HepG2 (cell line): ENCODE data around the gene PRR30. TPM values are rescaled to one million over a fixed set of nuclear protein-coding genes. Genes with fewer than 3 reads are reported as not detected.

Experiments
- ARNTL ChIP-seq: sonication (generic); formaldehyde crosslinking; IDR thresholded peaks from 2 replicates; pipeline ENCODE4 v1.4.0; 2020; ENCODE audit warnings: mild to moderate bottlenecking, missing genetic modification reagents
- CREB1 ChIP-seq, 2 experiments: fragments of 450-650 bp in 1 of 2; IDR thresholded peaks; 2 replicates each; pipeline ENCODE4 v1.6.1; 2016 to 2017; ENCODE audit warnings: control low read depth in 1 of 2, mild to moderate bottlenecking in 1 of 2, missing compliant biosample characterization in 1 of 2, missing genetic modification characterization in 1 of 2
- ISX ChIP-seq: sonication (generic); formaldehyde crosslinking; conservative IDR thresholded peaks from 2 replicates; pipeline ENCODE4 v1.5.0; 2020; ENCODE audit warnings: missing genetic modification reagents
- NFRKB ChIP-seq: fragments of 450-650 bp; IDR thresholded peaks from 2 replicates; pipeline ENCODE4 v1.6.1; 2017
- SMARCE1 ChIP-seq: fragments of 450-650 bp; IDR thresholded peaks from 2 replicates; pipeline ENCODE4 v1.6.1; 2017; ENCODE audit warnings: borderline replicate concordance
- ZNF33B ChIP-seq: sonication (generic); formaldehyde crosslinking; IDR thresholded peaks from 2 replicates; pipeline ENCODE4 v1.5.1; 2020; ENCODE audit warnings: mild to moderate bottlenecking, missing genetic modification reagents
- ZNF570 ChIP-seq: sonication (generic); formaldehyde crosslinking; IDR thresholded peaks from 2 replicates; pipeline ENCODE4 v1.4.0; 2020; ENCODE audit warnings: mild to moderate bottlenecking, missing genetic modification reagents, borderline replicate concordance
- ZNF891 ChIP-seq: sonication (generic); formaldehyde crosslinking; IDR thresholded peaks from 2 replicates; pipeline ENCODE4 v1.5.0; 2020; ENCODE audit warnings: mild to moderate bottlenecking, missing genetic modification reagents
- polyA plus RNA-seq, 8 experiments: library from polyadenylated mRNA; depleted of rRNA in 3 of 8; stranded (reverse) in 7 of 8; unstranded in 1 of 8; fragments of >200 nt; fragmentation: Illumina TruSeq in 4 of 8; extraction: Trizol in 4 of 8; gene quantifications; 2 replicates each; pipeline versions ENCODE4 v1.2.1 to v1.2.3, GENCODE V29; 2011 to 2016; ENCODE audit warnings: low read depth in 4 of 8, missing spikeins in 1 of 8, mixed read lengths in 1 of 8; ENCODE audit not compliant: insufficient read depth in 1 of 8
- total RNA-seq, 5 experiments: library from RNA; depleted of rRNA; stranded (reverse); fragments of >200 nt; fragmentation: Illumina TruSeq; extraction: Trizol; gene quantifications; 2 replicates each; pipeline ENCODE4 v1.2.3, GENCODE V29; 2016; ENCODE audit warnings: low read depth in 1 of 5
- TF ChIP-seq, protein P1 (sequence below): sonication (generic); formaldehyde crosslinking; IDR thresholded peaks from 2 replicates; pipeline ENCODE4 v1.4.0; 2020; ENCODE audit warnings: missing genetic modification reagents
- TF ChIP-seq, protein P2 (sequence below): IDR thresholded peaks from 2 replicates; pipeline ENCODE4 v1.6.1; 2012; ENCODE audit warnings: low read depth, low read length, improper control_type of control experiment
- TF ChIP-seq, protein P3 (sequence below): sonication (generic); formaldehyde crosslinking; IDR thresholded peaks from 2 replicates; pipeline ENCODE4 v1.9.0; 2021; ENCODE audit warnings: mild to moderate bottlenecking, missing genetic modification reagents
- TF ChIP-seq, protein P4 (sequence below): IDR thresholded peaks from 2 replicates; pipeline ENCODE4 v1.4.0; 2020; ENCODE audit warnings: mild to moderate bottlenecking, missing genetic modification reagents
- TF ChIP-seq, protein P5 (sequence below): sonication (generic); formaldehyde crosslinking; IDR thresholded peaks from 2 replicates; pipeline ENCODE4 v1.4.0; 2020; ENCODE audit warnings: missing genetic modification reagents

The PRR30 gene
- total and polyA plus RNA-seq, 2 of the 13 experiments (the other 11 are each of a cell fraction or from before 2014, with no cell fraction given): not detected

DNA sequence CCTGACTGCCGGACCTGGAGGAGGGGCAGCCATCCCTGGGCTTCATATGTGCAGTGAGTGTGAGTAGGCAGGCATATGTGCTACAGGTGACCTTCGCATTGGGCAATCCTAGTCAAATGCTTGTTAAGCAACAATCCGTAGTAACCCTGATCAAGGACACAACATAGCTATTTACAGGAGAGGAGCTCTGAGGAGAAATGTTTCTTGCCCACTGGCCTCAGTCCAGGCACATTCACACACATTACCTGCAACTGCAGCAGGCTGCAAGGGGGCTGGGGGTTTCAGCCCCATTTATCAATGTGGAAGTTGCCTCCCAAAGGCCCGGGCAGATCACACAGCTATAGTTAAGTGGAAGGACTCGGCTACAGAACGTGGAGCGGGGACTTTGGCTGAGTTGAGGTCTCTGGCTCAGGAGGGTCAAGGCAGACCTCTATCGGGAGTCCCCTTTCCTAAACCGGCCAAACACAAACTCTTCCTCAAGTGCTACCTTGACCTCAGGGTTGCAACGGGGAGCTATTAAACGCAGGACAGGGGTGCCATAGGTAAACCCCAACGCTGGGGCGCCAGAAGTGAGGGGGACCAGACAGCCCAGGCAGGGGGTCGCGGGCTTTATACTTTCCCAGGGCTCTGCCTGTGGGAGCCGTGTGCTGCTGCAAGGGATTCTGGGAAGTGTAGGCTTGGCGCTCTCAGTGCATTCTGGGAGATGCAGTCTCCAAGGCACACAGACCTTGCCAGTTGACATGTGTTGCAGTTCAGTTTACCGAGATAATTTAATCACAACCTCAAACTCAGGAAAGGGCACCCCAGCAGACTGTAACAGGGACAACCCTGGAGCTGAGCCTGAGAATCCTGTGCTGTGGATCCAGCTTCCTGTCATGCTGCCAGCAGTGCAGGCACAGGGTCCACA lies 43.2 kb downstream of the PRR30 start (continued):
- TF ChIP-seq ISX (CRISPR knock-in tag) (0 out of 2 replicates have a peak, but pooled peaks have one; percentile 79), ZNF33B (CRISPR knock-in tag) (peak; percentile 93), NFRKB (no peak), ARNTL (CRISPR knock-in tag) (peak; percentile 96), ZNF570 (CRISPR knock-in tag) (no peak; the same call in 1 of the 2 replicates), CREB1 (IDR thresholded peaks at IDR 0.05) (no peak), CREB1 (CRISPR knock-in tag; IDR thresholded peaks at IDR 0.05) (no peak), ZNF891 (CRISPR knock-in tag) (peak; percentile 8; the same call in 1 of the 2 replicates), SMARCE1 (no peak)
- TF ChIP-seq, protein P1, sequence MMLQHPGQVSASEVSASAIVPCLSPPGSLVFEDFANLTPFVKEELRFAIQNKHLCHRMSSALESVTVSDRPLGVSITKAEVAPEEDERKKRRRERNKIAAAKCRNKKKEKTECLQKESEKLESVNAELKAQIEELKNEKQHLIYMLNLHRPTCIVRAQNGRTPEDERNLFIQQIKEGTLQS (CRISPR knock-in tag): no peak; the same call in 1 of the 2 replicates
- TF ChIP-seq, protein P2, sequence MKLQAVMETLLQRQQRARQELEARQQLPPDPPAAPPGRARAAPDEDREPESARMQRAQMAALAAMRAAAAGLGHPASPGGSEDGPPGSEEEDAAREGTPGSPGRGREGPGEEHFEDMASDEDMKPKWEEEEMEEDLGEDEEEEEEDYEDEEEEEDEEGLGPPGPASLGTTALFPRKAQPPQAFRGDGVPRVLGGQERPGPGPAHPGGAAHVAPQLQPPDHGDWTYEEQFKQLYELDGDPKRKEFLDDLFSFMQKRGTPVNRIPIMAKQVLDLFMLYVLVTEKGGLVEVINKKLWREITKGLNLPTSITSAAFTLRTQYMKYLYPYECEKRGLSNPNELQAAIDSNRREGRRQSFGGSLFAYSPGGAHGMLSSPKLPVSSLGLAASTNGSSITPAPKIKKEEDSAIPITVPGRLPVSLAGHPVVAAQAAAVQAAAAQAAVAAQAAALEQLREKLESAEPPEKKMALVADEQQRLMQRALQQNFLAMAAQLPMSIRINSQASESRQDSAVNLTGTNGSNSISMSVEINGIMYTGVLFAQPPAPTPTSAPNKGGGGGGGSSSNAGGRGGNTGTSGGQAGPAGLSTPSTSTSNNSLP: peak; percentile 97
- TF ChIP-seq, protein P3, sequence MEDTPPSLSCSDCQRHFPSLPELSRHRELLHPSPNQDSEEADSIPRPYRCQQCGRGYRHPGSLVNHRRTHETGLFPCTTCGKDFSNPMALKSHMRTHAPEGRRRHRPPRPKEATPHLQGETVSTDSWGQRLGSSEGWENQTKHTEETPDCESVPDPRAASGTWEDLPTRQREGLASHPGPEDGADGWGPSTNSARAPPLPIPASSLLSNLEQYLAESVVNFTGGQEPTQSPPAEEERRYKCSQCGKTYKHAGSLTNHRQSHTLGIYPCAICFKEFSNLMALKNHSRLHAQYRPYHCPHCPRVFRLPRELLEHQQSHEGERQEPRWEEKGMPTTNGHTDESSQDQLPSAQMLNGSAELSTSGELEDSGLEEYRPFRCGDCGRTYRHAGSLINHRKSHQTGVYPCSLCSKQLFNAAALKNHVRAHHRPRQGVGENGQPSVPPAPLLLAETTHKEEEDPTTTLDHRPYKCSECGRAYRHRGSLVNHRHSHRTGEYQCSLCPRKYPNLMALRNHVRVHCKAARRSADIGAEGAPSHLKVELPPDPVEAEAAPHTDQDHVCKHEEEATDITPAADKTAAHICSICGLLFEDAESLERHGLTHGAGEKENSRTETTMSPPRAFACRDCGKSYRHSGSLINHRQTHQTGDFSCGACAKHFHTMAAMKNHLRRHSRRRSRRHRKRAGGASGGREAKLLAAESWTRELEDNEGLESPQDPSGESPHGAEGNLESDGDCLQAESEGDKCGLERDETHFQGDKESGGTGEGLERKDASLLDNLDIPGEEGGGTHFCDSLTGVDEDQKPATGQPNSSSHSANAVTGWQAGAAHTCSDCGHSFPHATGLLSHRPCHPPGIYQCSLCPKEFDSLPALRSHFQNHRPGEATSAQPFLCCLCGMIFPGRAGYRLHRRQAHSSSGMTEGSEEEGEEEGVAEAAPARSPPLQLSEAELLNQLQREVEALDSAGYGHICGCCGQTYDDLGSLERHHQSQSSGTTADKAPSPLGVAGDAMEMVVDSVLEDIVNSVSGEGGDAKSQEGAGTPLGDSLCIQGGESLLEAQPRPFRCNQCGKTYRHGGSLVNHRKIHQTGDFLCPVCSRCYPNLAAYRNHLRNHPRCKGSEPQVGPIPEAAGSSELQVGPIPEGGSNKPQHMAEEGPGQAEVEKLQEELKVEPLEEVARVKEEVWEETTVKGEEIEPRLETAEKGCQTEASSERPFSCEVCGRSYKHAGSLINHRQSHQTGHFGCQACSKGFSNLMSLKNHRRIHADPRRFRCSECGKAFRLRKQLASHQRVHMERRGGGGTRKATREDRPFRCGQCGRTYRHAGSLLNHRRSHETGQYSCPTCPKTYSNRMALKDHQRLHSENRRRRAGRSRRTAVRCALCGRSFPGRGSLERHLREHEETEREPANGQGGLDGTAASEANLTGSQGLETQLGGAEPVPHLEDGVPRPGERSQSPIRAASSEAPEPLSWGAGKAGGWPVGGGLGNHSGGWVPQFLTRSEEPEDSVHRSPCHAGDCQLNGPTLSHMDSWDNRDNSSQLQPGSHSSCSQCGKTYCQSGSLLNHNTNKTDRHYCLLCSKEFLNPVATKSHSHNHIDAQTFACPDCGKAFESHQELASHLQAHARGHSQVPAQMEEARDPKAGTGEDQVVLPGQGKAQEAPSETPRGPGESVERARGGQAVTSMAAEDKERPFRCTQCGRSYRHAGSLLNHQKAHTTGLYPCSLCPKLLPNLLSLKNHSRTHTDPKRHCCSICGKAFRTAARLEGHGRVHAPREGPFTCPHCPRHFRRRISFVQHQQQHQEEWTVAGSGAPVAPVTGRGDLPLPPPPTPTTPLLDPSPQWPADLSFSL (CRISPR knock-in tag): no peak
- TF ChIP-seq, protein P4, sequence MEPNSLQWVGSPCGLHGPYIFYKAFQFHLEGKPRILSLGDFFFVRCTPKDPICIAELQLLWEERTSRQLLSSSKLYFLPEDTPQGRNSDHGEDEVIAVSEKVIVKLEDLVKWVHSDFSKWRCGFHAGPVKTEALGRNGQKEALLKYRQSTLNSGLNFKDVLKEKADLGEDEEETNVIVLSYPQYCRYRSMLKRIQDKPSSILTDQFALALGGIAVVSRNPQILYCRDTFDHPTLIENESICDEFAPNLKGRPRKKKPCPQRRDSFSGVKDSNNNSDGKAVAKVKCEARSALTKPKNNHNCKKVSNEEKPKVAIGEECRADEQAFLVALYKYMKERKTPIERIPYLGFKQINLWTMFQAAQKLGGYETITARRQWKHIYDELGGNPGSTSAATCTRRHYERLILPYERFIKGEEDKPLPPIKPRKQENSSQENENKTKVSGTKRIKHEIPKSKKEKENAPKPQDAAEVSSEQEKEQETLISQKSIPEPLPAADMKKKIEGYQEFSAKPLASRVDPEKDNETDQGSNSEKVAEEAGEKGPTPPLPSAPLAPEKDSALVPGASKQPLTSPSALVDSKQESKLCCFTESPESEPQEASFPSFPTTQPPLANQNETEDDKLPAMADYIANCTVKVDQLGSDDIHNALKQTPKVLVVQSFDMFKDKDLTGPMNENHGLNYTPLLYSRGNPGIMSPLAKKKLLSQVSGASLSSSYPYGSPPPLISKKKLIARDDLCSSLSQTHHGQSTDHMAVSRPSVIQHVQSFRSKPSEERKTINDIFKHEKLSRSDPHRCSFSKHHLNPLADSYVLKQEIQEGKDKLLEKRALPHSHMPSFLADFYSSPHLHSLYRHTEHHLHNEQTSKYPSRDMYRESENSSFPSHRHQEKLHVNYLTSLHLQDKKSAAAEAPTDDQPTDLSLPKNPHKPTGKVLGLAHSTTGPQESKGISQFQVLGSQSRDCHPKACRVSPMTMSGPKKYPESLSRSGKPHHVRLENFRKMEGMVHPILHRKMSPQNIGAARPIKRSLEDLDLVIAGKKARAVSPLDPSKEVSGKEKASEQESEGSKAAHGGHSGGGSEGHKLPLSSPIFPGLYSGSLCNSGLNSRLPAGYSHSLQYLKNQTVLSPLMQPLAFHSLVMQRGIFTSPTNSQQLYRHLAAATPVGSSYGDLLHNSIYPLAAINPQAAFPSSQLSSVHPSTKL (CRISPR knock-in tag): peak; percentile 96
- TF ChIP-seq, protein P5, sequence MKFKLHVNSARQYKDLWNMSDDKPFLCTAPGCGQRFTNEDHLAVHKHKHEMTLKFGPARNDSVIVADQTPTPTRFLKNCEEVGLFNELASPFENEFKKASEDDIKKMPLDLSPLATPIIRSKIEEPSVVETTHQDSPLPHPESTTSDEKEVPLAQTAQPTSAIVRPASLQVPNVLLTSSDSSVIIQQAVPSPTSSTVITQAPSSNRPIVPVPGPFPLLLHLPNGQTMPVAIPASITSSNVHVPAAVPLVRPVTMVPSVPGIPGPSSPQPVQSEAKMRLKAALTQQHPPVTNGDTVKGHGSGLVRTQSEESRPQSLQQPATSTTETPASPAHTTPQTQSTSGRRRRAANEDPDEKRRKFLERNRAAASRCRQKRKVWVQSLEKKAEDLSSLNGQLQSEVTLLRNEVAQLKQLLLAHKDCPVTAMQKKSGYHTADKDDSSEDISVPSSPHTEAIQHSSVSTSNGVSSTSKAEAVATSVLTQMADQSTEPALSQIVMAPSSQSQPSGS (CRISPR knock-in tag): peak; percentile 97
